ENCODE data around the gene PITRM1. TPM values are rescaled to one million over a fixed set of nuclear protein-coding genes. Genes with fewer than 3 reads are reported as not detected.
"Not testable (repeated sequence)": the region's sequence is repeated elsewhere in the genome, so short reads cannot be mapped to it uniquely, and the experiment has no call there.

PITRM1 gene
- polyA plus RNA-seq, 3 donors = 33.7 to 54.3 (median 51.8) TPM

DNA sequence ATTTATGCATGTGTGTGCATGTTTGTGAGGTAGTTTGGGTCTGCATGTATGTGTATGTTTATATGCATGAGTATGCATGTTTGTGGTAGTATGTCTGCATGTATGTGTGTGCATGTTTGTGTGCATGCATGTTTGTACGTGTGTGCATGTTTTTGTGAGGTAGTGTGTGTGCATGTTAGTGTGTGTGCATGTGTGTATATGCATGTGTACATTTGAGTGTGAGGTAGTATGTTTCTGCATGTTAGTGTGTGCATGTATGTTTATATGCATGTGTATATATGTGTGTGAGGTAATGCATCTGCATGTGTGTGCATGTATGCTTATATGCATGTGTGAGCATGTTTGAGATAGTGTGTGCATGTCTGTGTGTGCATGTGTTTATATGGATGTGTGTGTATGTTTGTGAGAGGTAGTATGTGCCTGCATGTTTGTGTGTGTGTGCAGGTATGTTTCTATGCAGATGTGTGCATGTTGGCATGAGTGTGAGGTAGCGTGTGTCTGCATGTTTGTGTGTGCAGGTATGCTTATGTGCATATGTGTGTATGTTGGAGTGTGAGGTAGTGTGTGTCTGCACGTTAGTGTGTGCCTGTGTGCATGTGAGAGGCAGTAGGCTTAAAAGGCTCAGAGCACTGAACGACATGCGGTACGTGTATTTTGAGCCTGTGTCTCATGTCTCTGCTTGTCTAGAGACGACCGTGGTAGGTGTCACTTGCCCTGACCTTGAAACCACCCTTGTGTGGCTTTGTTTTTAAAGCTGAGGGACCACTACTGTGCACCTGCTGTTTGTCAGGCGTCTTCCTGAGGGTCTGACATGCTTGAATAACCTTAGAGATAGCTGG is 61.6 kb downstream of the PITRM1 start:
- 61 to 86% (median 84%) methylated on average over 9 of the region's 9 CpGs for WGBS, 3 donors
- H3K27ac ChIP-seq (ENCODE audit: low read depth, low read length) = no peak overlapping the region

DNA sequence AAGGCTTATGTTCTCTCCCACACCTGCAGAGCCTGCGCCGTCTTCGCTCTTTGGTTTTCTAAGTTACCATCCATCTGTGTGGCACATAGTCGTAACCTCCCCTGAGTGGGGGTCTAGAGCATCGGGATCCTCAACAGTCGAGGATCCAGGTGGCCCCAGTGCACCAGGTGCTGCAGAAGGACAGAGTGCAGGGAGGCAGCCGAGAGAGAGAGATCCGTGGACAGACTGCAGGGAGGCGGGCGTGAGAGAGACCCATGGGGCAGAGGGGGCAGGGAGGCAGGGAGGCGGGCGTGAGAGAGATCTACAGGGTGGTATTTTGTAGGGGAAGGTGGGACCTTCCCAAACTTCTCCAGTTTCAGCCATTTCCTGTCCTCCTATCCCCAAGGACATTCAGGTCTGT is 62.9 kb downstream of the PITRM1 start:
- no peak overlapping the region for H3K27ac ChIP-seq (ENCODE audit: low read depth, low read length)

DNA sequence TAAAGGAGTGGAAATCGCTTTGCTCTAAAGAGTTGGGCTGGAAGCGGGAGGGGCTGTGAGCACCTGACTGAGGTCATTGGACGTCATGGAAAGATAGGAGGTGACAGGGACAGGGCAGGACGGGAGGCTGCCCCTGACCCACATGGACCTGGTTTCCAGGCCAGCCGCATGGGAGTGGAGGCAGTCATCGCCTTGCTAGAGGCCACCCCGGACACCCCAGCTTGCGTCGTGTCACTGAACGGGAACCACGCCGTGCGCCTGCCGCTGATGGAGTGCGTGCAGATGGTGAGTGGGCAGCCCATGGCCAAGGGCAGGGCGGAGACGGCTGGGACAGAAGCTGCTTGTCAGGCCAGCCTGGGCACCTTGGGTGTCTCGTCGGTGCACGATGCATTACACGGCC is 63.4 kb downstream of the PITRM1 start:
- no peak overlapping the region for H3K27ac ChIP-seq (ENCODE audit: low read depth, low read length)
- 89 to 97% (median 95%) methylated on average over 21 of the region's 21 CpGs for WGBS, 3 donors

More for the DNA sequence above, 62.9 kb downstream of the PITRM1 start:
- WGBS, 3 donors = 78 to 95% (median 91%) methylated on average over 12 of the region's 12 CpGs

DNA sequence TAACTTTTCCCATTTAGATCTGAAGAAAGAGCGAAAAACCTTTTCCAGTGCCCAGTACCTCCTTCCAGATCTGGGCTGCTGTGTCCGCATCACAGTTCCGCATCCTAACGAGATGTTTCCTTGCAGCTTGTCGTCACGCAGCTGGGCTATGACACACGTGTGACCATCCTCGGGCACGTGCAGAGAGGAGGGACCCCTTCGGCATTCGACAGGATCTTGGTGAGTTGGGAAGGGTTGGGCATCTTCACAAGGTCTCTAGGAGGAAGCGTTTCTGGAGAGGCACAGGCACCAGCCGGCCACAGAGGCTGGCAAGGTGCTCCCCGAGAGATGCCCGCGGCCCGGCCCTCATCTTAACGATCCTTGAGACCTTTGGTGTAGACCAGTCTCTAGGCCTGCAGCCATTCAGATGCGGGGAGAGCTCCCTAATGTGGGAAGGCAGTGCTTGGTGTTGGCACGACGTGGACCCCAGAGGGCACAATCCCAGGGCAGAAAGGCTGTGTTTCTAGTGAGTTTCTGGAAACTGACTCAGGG is 63.9 kb downstream of the PITRM1 start:
- 85 to 98% (median 97%) methylated on average over 21 of the region's 21 CpGs for WGBS, 3 donors
- no peak overlapping the region for H3K27ac ChIP-seq (ENCODE audit: low read depth, low read length)

DNA sequence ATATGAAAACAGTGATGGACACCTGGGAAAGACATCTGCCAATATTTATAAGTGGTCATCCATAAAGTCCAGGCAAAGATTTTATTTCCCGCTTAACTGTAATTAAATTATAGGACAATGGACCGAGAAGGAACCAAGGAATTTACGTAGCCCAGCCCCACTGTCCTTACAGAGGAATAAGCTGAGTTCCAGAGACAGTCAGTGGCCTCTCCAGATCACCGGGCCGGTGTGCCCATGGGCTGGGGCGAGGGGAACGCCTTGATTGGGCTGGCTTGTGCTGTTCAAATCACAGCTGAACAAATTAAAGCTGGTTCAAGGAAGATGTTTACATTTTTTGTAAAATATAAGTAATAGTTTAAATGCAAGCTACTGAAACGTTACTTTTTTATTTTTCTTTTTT is 64.5 kb downstream of the PITRM1 start:
- H3K27ac ChIP-seq (ENCODE audit: low read depth, low read length) = no peak overlapping the region
- WGBS, 3 donors = 74 to 89% (median 85%) methylated on average over 8 of the region's 8 CpGs

DNA sequence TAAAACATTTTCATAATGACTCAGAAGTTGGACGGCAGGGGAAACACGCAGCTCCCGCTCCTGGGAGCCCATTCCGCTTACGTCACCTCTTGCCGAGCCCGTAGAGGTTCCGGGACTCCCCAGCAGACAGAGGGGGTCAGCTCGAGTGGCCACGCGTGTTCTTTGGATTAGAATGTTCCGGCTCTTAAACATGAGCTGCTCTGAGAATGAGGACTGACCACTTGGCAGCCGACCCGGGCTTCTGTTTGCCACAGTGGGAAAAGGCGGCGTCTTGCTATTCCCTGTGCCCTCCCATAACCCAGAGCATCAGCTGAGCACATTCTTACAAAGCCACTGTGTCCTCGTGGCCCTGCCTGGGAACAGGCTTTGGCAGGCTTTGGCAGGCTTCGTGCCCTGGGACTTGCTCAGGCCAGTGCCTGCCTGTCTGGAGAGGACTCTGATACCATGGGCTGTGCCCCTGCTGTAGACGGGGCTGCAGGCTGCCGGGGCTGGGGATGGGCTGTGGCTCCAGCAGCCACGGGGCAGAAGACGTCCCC is 65.1 kb downstream of the PITRM1 start:
- H3K27ac ChIP-seq (ENCODE audit: low read depth, low read length) = no peak overlapping the region
- WGBS, 3 donors = 49 to 75% (median 75%) methylated on average over 22 of the region's 22 CpGs

DNA sequence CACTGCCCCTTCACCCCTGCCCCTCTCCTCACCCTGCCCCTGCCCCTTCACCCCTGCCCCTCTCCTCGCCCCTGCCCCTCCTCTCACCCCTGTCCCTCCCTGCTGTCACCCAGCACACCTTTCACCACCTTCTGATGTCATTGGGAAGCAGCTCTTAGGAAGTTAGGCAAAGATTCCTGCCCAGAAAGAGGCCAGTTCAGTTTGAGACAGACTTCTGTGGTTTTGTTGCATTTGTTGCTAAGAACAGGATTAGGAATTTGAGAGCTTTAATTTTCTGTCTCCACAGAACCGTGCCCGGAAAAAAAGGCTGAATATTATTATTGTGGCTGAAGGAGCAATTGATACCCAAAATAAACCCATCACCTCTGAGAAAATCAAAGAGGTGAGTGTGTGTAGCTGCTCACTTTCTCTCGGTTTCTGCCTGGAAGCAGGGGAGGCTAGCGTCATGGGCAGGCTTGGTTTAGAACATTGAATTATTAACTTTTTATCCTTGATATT is 65.6 kb downstream of the PITRM1 start:
- WGBS, 3 donors = 57 to 81% (median 78%) methylated on average over 5 of the region's 5 CpGs
- no peak overlapping the region for H3K27ac ChIP-seq (ENCODE audit: low read depth, low read length)

DNA sequence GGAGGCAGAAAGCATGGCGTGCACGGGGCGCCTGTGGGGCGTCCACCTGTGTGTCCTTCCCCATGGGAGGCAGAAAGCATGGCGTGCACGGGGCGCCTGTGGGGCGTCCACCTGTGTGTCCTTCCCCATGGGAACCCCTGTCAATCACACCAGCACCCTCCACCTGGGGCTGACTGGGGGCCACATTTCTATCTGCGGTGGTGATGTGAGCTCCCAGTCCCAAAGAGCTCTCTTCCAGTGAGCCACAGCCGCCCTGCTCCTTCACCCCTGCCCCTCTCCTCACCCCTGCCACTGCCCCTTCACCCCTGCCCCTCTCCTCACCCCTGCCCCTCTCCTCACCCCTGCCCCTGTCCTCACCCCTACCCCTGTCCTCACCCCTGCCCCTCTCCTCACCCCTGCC is 66.3 kb downstream of the PITRM1 start:
- not testable (repeated sequence) for H3K27ac ChIP-seq (ENCODE audit: low read depth, low read length)
- 79 to 94% (median 88%) methylated on average over 2 to 6 of the region's 10 CpGs for WGBS, 3 donors

DNA sequence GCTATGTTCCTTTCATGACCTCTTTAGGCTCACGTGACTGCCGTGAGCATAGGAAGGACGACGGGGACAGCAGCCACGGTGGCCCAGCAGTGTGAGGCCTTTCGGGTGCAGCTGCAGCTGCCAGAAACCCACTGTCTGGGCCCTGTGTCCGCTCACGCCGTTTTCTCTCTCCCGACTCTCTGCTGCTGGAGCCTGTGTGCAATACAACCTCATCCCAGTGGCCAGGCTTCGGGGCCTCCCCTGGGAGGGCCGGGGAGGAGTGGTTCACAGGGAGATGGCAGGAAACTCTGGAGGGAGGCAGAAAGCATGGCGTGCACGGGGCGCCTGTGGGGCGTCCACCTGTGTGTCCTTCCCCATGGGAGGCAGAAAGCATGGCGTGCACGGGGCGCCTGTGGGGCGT is 66.7 kb downstream of the PITRM1 start:
- no peak overlapping the region for H3K27ac ChIP-seq (ENCODE audit: low read depth, low read length)
- WGBS, 3 donors = 78 to 90% (median 86%) methylated on average over 16 to 17 of the region's 20 CpGs

DNA sequence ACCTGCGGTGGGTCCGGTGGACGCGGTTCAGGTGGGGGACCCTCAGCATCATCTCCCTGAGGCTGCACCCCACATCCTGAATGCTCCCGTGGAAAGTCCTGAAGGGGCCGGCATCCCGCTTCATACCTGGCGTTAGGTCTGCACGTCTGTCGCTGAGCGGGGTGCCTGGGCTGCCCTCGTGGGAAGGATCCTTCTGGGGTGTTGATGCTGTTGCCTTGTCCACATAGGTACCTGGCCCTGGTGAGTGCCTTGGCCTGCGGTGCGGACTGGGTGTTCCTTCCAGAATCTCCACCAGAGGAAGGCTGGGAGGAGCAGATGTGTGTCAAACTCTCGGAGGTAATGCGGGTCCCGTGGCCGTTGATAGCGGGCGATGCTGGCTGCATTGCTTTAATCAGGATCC is 67.4 kb downstream of the PITRM1 start:
- 90 to 92% (median 92%) methylated on average over 20 of the region's 20 CpGs for WGBS, 3 donors
- H3K27ac ChIP-seq (ENCODE audit: low read depth, low read length) = no peak overlapping the region

DNA sequence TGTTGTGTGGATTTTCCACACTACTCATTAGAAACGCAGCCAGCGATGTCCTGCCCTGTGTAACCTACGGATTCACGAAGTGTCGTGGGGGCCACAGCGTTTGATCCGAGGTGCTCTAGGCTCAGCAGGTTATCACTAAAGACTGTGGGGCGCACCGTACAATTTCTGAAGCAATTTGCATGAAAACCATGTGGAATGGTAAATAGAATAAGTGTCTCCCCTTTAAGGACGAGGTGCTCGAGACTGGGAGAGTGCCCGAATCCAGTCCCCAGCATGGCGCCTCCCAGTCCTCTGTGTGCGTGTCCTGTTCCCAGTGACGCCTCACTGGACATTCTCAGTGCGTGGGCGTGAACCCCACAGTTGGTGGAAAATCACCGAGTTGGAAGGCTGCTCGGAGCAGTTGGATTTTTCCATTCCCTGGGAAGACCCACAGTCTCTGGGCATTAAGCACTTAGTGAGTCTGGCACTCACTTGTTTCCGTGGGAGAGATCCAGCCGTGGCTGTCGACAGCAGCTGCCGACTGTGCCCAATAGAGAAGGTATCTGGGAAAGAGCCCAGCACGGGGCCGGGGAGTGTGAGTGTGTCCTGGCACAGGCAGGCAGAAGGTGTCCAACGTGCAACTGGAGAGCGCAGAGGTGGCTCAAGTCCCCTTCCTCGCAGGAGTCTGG is 68.2 kb downstream of the PITRM1 start:
- WGBS, 3 donors = 81 to 88% (median 85%) methylated on average over 28 of the region's 28 CpGs
- H3K27ac ChIP-seq (ENCODE audit: low read depth, low read length) = no peak overlapping the region

DNA sequence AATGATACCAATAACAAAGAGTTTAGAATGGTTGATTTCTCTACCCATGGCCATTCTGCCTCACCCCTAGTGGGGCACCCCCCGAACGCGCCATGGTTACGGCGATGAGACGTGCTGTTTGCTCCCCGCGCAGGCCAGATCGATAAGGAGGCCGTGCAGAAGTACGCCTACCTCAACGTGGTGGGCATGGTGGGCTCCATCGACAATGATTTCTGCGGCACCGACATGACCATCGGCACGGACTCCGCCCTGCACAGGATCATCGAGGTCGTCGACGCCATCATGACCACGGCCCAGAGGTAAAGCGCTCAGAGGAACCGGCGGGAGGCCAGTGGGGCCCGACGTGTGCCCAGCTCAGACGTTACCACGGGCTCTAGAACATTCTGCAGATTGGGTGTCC is 68.9 kb downstream of the PITRM1 start:
- 94 to 95% (median 95%) methylated on average over 30 of the region's 30 CpGs for WGBS, 3 donors
- no peak overlapping the region for H3K27ac ChIP-seq (ENCODE audit: low read depth, low read length)

DNA sequence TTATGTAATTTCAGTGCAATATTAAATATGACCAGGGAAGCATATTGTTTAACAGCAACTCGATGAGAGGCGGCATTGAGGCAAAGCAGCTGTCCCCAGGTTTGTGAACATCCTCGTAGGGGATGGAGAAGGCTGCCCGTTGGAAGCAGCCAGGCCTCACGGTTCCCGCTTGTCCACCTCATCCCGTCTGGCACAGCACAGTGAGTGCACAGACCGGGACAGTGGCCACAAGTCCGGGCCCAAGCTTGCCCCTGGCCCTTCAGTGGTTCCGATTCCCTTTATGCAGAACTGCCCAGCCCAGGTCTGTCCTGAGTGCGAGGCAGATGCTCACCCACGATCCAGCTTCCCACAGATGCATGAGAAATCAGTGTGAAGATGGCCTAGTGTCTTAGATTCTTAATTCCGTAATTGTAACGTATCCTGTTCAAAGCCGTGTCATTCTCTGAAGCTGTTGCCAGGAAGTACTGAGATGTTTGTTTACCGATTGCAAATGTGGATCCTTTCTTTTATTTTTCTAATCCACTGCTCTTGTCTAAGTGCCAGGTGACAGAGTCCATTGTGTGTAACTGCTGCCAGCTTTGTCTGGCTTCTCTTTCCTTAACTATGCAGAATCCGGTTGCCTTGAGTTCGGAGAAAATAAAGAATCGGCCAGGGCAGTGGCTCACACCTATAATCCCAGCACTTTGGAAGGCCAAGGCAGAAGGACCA is 69.7 kb downstream of the PITRM1 start:
- no peak overlapping the region for H3K27ac ChIP-seq (ENCODE audit: low read depth, low read length)
- 59 to 74% (median 70%) methylated on average over 19 of the region's 19 CpGs for WGBS, 3 donors

DNA sequence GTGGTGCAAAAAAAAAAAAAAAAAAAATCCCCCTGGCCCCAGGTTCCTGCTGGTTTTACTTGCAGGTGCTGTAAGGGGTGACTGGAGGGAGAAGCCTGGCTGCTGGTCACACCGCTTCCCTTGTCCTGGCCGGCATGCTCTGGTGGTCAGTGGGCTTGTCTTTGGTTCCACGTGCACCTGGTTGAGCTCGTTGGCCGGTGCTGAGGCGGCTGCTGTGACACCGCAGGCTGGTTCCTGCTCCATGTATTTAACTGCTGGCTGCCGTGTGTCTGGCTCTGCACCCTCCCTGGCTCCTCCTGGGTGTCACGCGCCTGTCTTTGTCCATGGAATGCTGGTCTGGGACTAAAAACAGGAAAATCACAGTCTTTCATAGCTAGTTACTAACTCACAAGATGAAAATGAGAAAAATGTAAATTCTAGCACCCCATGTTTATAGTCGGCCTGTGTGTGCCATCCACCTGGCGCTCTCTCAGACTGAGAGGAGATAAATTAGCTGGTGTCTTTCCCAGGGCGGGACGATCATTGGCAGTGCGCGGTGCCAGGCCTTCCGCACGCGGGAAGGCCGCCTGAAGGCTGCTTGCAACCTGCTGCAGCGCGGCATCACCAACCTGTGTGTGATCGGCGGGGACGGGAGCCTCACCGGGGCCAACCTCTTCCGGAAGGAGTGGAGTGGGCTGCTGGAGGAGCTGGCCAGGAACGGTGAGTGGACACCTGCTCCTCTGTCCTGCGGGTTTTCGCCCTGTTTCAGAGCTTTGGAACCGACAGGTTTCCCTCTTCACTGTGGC is 71.5 kb downstream of the PITRM1 start:
- WGBS, 3 donors = 91 to 98% (median 98%) methylated on average over 31 of the region's 31 CpGs
- H3K27ac ChIP-seq (ENCODE audit: low read depth, low read length) = no peak overlapping the region

DNA sequence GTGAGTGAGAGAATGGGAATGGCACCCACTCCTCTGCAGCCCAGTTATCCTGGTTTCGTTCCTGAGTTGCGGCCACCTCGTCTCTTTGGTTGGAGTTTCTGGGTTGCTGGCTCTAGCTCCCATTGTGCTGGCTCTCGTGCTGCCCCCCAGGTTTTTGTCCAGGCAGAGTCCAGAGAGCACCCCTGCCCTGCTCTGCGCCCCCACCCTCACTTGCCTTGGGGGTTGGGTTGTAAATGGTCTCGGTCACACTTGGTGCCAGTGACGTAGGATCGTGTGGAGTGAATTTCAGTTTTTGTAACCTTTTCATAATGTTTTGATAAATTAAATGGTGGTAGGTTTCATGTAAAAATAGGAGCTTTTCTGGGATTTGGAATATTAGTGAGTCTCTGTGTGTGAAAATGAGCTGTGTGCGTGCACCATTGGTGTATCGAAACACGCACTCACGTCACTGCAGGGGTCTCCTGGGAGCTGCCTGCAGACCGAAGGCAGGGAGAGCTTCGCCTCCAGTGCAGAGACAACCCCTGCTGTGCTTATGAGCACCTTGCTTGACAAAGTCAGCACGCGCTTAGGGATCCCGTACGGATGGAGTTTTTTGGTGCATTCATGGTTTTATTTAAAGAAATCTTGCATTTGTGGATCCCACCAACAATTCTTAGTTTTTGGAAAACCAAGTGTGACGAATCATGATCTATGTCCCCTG is 72.3 kb downstream of the PITRM1 start:
- no peak overlapping the region for H3K27ac ChIP-seq (ENCODE audit: low read depth, low read length)
- 87 to 99% (median 97%) methylated on average over 19 of the region's 19 CpGs for WGBS, 3 donors

DNA sequence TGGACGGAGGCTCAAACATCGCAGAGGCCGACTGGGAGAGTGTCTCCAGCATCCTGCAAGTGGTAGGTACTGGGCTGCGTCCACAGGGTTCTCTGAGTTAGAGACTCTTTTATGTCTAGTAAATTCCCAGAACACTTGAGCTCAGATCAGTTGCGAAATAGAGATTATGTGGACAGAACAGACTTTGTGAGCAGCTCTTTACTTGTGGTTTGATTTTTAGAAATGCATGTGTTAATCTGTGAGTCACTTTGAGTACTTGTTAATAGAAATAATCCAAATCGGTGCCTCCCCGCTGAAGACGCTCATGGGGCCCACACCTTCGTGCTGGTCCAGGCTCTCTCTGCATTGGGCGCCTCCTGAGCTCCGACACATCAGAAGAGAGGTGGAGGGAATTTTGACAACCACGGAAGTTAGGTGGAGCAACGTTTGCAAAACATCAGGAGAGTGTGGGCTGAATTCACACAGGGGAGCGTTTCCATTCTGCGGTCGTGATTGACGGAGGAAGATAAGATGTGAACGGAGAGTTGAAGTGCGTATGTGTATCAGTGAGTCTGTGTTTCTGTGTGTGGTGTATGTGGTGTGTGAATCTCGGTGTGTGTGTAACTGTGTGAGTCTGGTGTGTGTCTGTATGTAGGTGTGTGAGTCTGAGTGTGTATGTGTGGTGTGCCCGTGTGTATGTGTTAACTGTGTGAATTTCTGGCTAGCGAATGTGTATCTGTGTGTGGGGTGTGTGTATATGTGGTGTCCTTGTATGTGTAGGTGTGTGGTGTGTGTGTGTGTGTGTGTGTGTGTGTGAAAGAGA is 73.1 kb downstream of the PITRM1 start:
- 69 to 76% (median 74%) methylated on average over 22 of the region's 22 CpGs for WGBS, 3 donors
- H3K27ac ChIP-seq (ENCODE audit: low read depth, low read length) = no peak overlapping the region

DNA sequence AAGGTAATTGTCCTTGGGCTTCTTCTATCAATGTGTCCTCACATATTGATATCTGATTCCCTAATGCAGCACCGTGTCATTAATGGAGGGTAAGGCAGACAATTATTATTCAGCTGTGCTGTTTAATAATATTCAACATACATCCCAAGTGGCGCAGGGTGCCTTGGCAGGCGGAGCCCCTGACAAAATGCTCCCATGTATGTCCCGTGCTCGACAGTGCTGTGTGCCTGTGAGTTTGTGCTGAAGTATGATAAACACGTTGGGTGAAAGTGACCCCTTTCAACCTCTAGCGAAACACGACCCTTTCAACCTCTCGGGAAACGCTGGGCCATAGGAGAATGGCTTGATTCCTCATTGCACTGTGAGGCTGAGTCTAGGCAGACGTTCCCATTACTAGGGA is 73.9 kb downstream of the PITRM1 start:
- H3K27ac ChIP-seq (ENCODE audit: low read depth, low read length) = no peak overlapping the region
- WGBS, 3 donors = 70 to 91% (median 88%) methylated on average over 11 of the region's 11 CpGs

Measured in adipose tissue (tissue), 3 donors.